Stimulated activated CD8-positive, alpha-beta memory T cell treated with anti-CD3 and anti-CD28 coated beads, Interleukin-15, amount 100 ng/mL, for 1 hour (primary cell): Measurements from ENCODE around the gene EHBP1L1.

ENCODE experiments used
- DNase-seq: peaks from one replicate; pipeline ENCODE4 v3.0.0-alpha.2; 2020; ENCODE audit warnings: low read depth

The EHBP1L1 gene

DNA sequence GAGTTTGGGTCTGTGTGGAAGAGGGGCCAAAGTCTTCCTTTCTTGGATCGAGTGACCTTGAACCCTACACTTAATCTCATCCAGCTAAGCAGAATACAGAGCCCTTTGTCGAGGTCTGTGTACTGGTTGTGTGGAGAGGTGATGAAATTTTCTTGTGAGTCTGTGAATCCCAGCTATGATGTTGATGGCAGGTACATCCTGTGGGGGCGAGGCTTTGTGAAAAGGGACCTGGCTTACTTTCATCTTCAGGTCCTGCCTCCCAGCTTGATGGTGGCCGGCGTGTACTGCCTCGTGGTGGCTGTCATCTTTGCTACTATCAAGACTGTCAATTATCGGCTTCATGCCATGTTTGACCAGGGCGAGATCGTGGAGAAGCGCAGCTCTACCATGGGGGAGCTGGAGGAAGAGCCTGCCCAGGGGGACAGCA is 40.7 kb downstream of the EHBP1L1 start:
- no peak for DNase-seq

GRCh38 chr11:65617136-65617850 is 41.4 kb downstream of the EHBP1L1 start:
- DNase-seq: no peak

- no peak for DNase-seq
Observed at GRCh38 chr11:65617990-65618751, 42.3 kb downstream of the EHBP1L1 start.

DNA sequence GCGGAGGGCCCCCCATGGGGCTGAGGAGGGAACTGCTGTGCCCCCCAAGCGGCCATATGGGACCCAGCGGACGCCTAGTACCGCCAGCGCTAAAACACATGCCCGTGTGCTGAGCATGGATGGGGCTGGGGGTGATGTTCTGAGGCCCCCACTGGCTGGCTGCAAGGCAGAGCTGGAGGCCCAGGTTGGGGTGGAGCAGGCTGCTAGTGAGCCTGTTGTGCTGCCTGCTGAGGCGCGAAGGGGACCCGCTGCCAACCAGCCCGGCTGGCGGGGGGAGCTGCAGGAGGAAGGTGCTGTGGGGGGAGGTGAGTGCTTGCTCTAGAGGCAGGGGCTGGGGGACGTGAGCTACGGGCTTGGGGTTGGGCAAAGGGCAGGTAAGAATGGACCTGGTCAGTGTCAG is 42.9 kb downstream of the EHBP1L1 start:
- DNase-seq: no peak

DNA sequence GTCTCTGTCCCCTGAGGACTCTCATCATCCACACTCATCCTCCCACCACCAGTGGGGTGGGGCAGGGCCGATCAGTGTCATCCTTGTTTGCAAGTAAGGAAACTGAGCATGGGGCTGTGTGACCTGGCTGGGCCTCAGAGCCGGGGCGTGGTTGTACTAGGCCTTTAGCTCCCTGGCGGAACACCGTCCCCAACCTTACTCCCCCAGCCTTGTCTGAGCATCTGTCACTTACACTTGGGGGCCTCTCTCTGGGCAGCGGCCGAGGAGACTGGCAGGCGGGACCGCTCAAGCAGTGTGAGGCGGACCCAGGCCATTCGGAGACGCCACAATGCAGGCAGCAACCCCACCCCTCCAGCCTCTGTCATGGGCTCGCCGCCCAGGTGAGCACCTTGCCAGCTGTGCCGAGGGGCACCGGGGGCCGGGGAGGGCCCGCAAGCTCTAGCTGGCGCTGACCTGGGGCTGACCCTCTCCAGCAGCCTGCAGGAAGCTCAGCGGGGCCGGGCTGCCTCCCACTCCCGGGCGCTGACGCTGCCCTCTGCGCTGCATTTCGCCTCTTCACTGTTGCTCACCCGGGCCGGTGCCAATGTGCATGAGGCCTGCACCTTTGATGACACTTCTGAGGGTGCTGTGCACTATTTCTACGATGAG is 43.6 kb downstream of the EHBP1L1 start:
- DNase-seq: no peak

DNA sequence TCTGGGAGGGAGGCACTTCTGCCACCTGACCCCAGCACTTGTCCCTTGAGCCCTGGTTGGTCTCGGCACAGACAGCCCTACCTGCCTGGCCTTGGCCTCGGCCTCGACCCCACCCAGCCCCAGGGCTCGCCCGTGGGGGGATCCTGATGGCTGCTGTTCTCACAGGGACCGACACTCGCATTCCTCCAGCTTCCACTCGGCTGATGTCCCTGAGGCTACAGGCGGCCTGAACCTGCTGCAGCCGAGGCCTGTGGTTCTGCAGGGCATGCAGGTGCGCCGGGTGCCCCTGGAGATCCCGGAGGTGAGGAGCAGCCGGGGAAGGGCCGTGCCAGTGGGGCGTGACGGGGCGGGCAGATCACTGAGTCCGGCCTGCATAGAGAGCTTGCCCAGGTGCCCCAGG is 44.8 kb downstream of the EHBP1L1 start:
- no peak for DNase-seq

- no peak for DNase-seq
Observed at GRCh38 chr11:65621460-65621859, 45.6 kb downstream of the EHBP1L1 start.

GRCh38 chr11:65622011-65622410 is 46.2 kb downstream of the EHBP1L1 start:
- DNase-seq: no peak

- DNase-seq: no peak
Observed at GRCh38 chr11:65623177-65623576, 47.3 kb downstream of the EHBP1L1 start.

GRCh38 chr11:65623852-65624616 is 48.2 kb downstream of the EHBP1L1 start:
- DNase-seq: no peak

GRCh38 chr11:65624931-65625627 is 49.2 kb downstream of the EHBP1L1 start:
- no peak for DNase-seq

- no peak for DNase-seq
Observed at GRCh38 chr11:65625628-65626342, 49.9 kb downstream of the EHBP1L1 start.

DNA sequence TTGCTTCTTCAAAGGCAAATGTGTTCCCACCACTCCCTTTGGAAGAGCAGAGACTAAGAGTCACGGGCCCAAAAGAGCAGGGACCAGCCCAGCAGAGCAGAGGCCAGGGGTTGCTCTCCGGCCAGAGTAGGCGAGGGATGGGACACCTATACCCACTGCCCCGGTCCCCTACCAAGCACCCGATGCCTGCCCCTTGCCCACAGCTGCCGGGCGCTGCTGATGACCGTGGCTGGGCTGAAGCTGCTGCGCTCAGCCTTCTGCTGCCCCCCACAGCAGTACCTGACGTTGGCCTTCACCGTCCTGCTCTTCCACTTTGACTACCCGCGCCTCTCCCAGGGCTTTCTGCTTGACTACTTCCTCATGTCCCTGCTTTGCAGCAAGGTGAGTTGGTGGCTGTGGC is 51.3 kb downstream of the EHBP1L1 start:
- DNase-seq: no peak

- DNase-seq: no peak
Observed at GRCh38 chr11:65629579-65629978, 53.7 kb downstream of the EHBP1L1 start.

DNA sequence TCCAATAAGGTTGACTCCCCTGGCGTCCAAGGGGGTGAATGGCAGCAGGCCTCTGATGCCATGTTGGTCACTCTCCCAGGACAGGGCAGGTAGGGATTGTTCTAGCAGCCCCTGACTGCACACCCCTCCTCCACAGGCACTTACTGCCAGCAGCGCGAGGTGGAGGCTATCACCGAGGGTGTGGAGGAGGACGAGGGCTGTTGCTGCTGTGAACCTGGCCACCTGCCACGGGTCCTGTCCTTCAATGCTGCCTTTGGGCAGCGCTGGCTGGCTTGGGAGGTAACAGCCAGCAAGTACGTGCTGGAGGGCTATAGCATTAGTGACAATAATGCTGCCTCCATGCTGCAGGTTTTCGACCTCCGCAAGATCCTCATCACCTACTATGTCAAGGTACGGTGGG is 54.4 kb downstream of the EHBP1L1 start:
- DNase-seq: no peak

GRCh38 chr11:65633390-65634108 is 57.7 kb downstream of the EHBP1L1 start:
- no peak for DNase-seq

DNA sequence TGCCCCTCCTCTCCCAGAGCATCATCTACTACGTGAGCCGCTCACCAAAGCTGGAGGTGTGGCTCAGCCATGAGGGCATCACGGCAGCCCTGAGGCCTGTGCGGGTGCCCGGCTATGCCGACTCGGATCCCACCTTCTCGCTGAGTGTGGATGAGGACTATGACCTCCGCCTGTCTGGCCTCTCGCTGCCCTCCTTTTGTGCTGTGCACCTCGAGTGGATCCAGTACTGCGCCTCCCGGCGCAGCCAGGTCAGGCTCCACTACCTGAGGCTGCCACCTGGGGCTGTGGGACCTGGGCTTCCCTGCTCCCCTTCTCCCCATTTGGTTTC is 58.2 kb downstream of the EHBP1L1 start:
- DNase-seq: no peak

- no peak for DNase-seq
Observed at GRCh38 chr11:65634440-65634839, 58.6 kb downstream of the EHBP1L1 start.

GRCh38 chr11:65634905-65635731 is 59.3 kb downstream of the EHBP1L1 start:
- DNase-seq: no peak
